ENCODE results near the gene DPP6. TPM values are rescaled to one million over a fixed set of nuclear protein-coding genes. Genes with fewer than 3 reads are reported as not detected.

The DPP6 gene
- total and polyA plus RNA-seq, 2 of the 8 experiments (the other 6 are each of a cell fraction or from before 2014, with no cell fraction given), result 4.7 to 6.8 TPM

GRCh38 chr7:154774303-154774969, 722.2 kb downstream of the DPP6 start:
- no peaks in the 10 kb centered on the region for H3K36me3 ChIP-seq (ENCODE audit: control insufficient read depth in 2 of 4, insufficient read depth in 4 of 4, low read length in 3 of 4)
- H2BK120ac ChIP-seq (replicated peaks; ENCODE audit: low read depth, low read length), result no peak overlapping the region
- H3K9me3 ChIP-seq (ENCODE audit: insufficient read depth in 2 of 2, low read depth in 1 of 2, low read length in 1 of 2), result no peaks in the 10 kb centered on the region
- H3K23me2 ChIP-seq (ENCODE audit: low read depth, low read length), result peaks cover 11% of the 10 kb centered on the region; the same call in 1 of the 2 replicates
- WGBS, 2 experiments (ENCODE audit: extremely low coverage in 1 of 2, insufficient coverage in 1 of 2, insufficient read length in 1 of 2, insufficient replicate concordance in 2 of 2, low coverage in 1 of 2, low lambda C conversion rate in 2 of 2, missing lambda C conversion rate in 1 of 2), result 83% methylated on average over 4 of the region's 4 CpGs; no CpG with 5 or more reads in 1 of the 2 experiments
- H2BK5ac ChIP-seq (ENCODE audit: low read depth, low read length), result no peak overlapping the region
- no peak overlapping the region for H3K27ac ChIP-seq (ENCODE audit: low read depth, low read length)
- H3K23ac ChIP-seq (ENCODE audit: insufficient read length), result no peak overlapping the region
- no peak overlapping the region for H2BK12ac ChIP-seq (ENCODE audit: low read depth, low read length)
- no peaks in the 10 kb centered on the region for H3K79me2 ChIP-seq (ENCODE audit: control insufficient read depth in 1 of 2, insufficient read depth in 2 of 2, low read length in 2 of 2)
- no peak overlapping the region for H3K9ac ChIP-seq (replicated peaks in 1 of 4; ENCODE audit: extremely low read depth in 1 of 4, low read depth in 3 of 4, low read length in 3 of 4)
- H2AFZ ChIP-seq (ENCODE audit: low read length), result no peak overlapping the region
- H3K4me1 ChIP-seq (replicated peaks in 1 of 4; ENCODE audit: control insufficient read depth in 3 of 4, insufficient read depth in 4 of 4, low read length in 3 of 4), result no peaks in the 10 kb centered on the region; a peak in 1 of 7 replicates
- H3K14ac ChIP-seq (ENCODE audit: insufficient read length), result no peak overlapping the region
- H3K4me3 ChIP-seq (ENCODE audit: extremely low read depth in 1 of 4, insufficient read depth in 2 of 4, low read depth in 3 of 4, low read length in 4 of 4), result no peak overlapping the region
- H2AK5ac ChIP-seq (ENCODE audit: low read depth, low read length), result no peak overlapping the region
- DNase-seq (ENCODE audit: low read depth in 1 of 2, low spot score in 2 of 2), result no peak
- no peak overlapping the region for H4K8ac ChIP-seq (ENCODE audit: extremely low read depth, insufficient read depth, low read length)
- H2BK20ac ChIP-seq (ENCODE audit: low read length), result no peak overlapping the region
- ChIA-PET POLR2A (ENCODE audit: partially characterized antibody) (no interaction called here), CTCF (ENCODE audit: partially characterized antibody) (interaction anchor here (0.7 to 1.5 kb wide), 5 partner anchors 19 to 332 kb away, joined by 3 to 4 read pairs (median 3); no protein-coding TSS in a partner anchor)
- no peak for FAIRE-seq
- H3K4me2 ChIP-seq (ENCODE audit: insufficient read depth in 1 of 2, low read depth in 2 of 2, low read length in 2 of 2), result no peak overlapping the region
- H3K27me3 ChIP-seq (replicated peaks in 1 of 4; ENCODE audit: control insufficient read depth in 3 of 4, extremely low read depth in 1 of 4, insufficient read depth in 3 of 4, low read length in 3 of 4), result no peaks in the 10 kb centered on the region
- H3K4ac ChIP-seq (replicated peaks; ENCODE audit: insufficient read length, low read depth, low read length), result no peak overlapping the region
- H4K91ac ChIP-seq (replicated peaks; ENCODE audit: insufficient read length, low read length), result no peak overlapping the region
- H2BK15ac ChIP-seq (ENCODE audit: low read length), result no peak overlapping the region
- H3K18ac ChIP-seq (ENCODE audit: extremely low read depth, low read length), result no peak overlapping the region
- H4K5ac ChIP-seq (ENCODE audit: insufficient read length, low read depth, low read length), result no peak overlapping the region
- H3K56ac ChIP-seq (replicated peaks; ENCODE audit: insufficient read length, low read depth, low read length), result no peak overlapping the region
- no peaks in the 10 kb centered on the region for H4K20me1 ChIP-seq (replicated peaks in 1 of 2; ENCODE audit: control insufficient read depth in 1 of 2, insufficient read depth in 2 of 2, low read length in 2 of 2)
- H3K79me1 ChIP-seq (ENCODE audit: low read depth, low read length), result no peaks in the 10 kb centered on the region
- TF ChIP-seq SIN3A (conservative IDR thresholded peaks at IDR 0.05 in 1 of 2, IDR thresholded peaks at IDR 0.05 in 1 of 2; ENCODE audit: low read depth in 1 of 2, low read length in 2 of 2), result no peak
- TF ChIP-seq RBBP5 (IDR thresholded peaks at IDR 0.05; ENCODE audit: borderline replicate concordance, low read depth, low read length), result no peak
- no peak for TF ChIP-seq KDM5A (IDR thresholded peaks at IDR 0.05; ENCODE audit: low read length)
- no peak for TF ChIP-seq SIX5 (IDR thresholded peaks at IDR 0.05; ENCODE audit: low read depth, low read length)
- no peak for TF ChIP-seq SUZ12 (IDR thresholded peaks at IDR 0.05; ENCODE audit: low read length)
- no peak for TF ChIP-seq SIRT6 (IDR thresholded peaks at IDR 0.05; ENCODE audit: low read length)
- TF ChIP-seq, protein P1, sequence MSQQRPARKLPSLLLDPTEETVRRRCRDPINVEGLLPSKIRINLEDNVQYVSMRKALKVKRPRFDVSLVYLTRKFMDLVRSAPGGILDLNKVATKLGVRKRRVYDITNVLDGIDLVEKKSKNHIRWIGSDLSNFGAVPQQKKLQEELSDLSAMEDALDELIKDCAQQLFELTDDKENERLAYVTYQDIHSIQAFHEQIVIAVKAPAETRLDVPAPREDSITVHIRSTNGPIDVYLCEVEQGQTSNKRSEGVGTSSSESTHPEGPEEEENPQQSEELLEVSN (IDR thresholded peaks at IDR 0.05), result no peak
- no peak for TF ChIP-seq CEBPB (IDR thresholded peaks at IDR 0.05; ENCODE audit: low read depth, low read length)
- TF ChIP-seq TEAD4 (IDR thresholded peaks at IDR 0.05; ENCODE audit: low read depth, low read length), result no peak
- TF ChIP-seq MAFK (IDR thresholded peaks at IDR 0.05; ENCODE audit: low read depth, low read length), result no peak
